GM19328 (cell line): ENCODE results near the gene EYS.
"Not testable (repeated sequence)": the region's sequence is repeated elsewhere in the genome, so short reads cannot be mapped to it uniquely, and the experiment has no call there.

Experiments used
- ATAC-seq: cut with Tn5 transposase; IDR thresholded peaks from one replicate; pipeline ENCODE4 v1.9.1; 2021; ENCODE audit warnings: mild to moderate bottlenecking, moderate library complexity; ENCODE audit not compliant: unreplicated experiment

The EYS gene

GRCh38 chr6:64266351-64266821 lies 1440.6 kb downstream of the EYS start:
- ATAC-seq = peak; percentile 73

DNA sequence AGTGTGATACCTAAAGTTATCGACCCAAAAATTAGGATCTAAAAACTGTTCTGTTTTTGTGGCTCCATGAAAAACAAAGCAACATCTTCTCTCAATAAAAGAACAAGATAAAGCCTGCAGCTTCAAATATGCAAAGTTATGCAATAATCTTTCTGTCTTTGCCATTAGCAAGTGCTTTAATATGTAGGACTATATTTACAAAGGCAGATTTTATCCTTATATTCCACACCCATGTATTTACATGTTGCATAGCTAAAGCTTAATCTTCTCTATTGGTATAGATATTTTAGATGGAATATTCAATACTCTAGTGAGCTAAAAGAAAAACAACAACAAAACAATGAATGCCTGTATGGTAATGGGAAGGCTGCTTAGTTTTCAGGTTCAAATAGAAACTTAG lies 1443.2 kb downstream of the EYS start:
- no peak for ATAC-seq

DNA sequence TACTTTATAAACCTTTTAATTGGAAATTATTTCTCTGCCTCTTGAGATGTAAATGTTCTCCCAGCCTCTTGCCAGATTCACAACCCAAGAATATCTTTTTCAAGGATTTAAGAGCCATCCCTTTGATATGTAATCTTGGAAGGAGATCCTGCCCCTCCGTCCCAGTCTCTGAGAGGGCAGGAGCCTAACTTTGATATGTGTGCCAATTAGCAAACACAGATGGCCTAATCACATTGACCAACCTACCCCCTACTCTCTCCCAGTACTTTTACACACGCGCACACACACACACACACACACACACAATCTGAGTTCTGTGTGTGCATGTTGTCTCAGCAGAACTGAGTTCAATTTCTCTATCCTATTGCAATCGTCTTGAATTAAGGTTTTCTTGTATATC lies 1447.7 kb downstream of the EYS start:
- no peak for ATAC-seq

DNA sequence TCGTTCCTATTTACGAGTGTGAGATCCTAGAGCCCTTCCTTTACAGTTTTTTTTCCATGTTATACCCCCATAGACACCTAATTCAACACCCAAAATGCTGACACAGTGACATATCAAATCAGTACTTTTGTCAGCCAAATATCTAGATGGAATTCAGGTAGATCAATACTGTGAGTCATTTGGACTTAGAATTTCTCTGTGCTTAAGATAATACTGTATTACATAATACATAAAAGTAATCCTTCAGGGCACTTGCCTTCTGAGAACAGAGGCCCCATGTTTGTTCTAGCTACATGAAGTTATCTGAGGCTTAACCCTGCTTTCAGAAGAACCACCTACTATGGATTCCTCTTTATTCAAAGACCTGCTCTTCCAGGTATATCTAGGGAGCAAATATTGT lies 1448.3 kb downstream of the EYS start:
- no peak for ATAC-seq

GRCh38 chr6:64258302-64258701 lies 1448.7 kb downstream of the EYS start:
- ATAC-seq = no peak

GRCh38 chr6:64257586-64257985 lies 1449.4 kb downstream of the EYS start:
- no peak for ATAC-seq

DNA sequence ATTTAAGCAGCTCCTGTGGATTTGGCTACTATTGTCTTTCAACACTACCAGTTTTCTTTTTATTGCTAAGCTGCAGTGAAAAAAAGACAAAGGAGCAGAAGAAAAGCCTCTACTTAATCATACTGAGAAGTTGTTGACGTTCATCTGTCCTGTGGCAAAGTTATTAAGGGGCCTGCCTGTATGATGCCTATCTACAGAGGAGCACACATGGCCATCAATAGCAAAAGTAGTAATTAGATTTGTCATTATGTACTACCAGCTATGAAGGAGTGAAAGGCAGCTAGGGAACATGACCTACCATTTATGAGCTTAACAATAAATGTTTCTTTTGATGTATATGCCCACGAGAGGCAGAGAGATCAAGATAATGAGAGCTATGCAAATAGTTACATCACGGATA lies 1450.5 kb downstream of the EYS start:
- no peak for ATAC-seq

DNA sequence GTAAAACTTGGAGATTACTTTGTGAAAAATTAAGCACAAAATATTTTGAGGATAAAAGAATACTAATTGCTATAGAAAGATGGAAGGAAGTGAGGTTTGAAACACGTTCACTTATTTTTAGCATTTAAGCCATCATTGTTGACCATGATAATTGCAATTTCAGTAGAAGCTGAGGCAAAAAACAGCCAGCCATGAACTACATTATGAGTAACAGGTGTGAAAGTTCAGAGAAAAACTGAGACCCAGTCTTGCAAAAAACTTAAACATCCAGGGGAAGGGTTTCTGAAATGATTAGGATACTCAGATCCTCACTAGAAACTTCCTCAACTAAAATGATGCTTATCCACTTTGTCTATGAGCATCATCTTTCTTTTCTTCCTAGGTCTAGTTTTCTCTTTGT lies 1452.0 kb downstream of the EYS start:
- ATAC-seq = no peak

- no peak for ATAC-seq
Observed at GRCh38 chr6:64254558-64254957, 1452.5 kb downstream of the EYS start.

DNA sequence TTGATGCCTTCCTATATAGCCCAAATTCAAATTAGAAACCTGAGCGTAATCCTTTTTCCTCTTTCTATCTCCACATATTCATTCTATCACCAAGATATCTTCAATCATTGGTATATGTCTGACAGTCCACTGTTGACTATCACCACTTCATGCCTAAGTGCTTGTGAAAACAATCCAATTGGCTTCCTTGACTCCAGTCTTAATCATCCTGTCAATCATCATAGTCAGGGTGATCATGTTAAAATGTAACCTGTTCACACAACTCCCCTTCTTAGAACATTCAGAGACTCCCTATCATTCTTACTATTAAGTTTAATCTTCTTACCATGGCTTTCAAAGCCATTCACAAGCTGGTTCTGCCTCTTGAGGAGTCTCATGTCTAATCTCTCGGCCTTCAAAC lies 1454.8 kb downstream of the EYS start:
- ATAC-seq = no peak

- ATAC-seq = no peak
Observed at GRCh38 chr6:64250126-64250525, 1456.9 kb downstream of the EYS start.

GRCh38 chr6:64249115-64249514 lies 1457.9 kb downstream of the EYS start:
- ATAC-seq = no peak

- no peak for ATAC-seq
Observed at GRCh38 chr6:64243618-64244017, 1463.4 kb downstream of the EYS start.

- ATAC-seq = not testable (repeated sequence)
Observed at GRCh38 chr6:64238908-64239307, 1468.1 kb downstream of the EYS start.

- ATAC-seq = no peak
Observed at GRCh38 chr6:64238071-64238470, 1469.0 kb downstream of the EYS start.

DNA sequence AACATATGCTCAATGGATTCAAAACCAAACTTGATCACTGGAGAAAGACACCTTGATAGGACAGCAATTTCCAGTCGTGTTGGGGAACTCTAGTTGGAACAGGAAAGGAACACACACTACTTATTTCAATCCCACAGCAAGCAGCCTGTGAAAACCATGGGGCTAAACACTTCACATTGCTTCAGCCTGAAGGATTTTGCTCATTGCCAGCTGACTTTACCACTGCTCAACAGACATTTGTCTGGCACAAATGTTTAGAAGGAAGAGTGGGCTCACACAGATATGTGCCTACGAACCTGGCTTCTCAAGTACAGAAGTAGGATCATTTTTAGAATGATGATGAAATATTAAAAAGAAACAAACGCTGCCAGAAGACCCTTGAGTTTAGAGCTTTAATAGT lies 1473.3 kb downstream of the EYS start:
- no peak for ATAC-seq

GRCh38 chr6:64231928-64232327 lies 1475.1 kb downstream of the EYS start:
- no peak for ATAC-seq

- ATAC-seq = no peak
Observed at GRCh38 chr6:64230530-64230929, 1476.5 kb downstream of the EYS start.

DNA sequence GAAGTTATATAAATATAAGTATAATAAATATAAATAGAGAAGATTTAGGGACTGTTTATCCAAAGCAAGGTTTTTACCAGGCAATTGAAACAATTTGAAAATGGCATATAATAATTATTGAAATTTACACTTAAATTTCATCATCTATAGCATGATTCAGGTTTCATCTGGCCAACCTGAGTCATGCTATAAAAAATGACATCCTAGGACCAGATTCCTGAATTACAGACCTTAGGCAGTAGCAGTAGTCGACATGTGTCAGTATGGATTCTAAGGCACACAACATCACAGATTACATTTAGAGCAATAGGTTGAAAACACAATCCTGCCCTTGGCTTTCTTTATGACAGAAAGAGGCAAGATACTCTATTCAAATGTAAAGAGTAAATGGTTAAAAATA lies 1479.2 kb downstream of the EYS start:
- no peak for ATAC-seq

- no peak for ATAC-seq
Observed at GRCh38 chr6:64225503-64225902, 1481.5 kb downstream of the EYS start.

DNA sequence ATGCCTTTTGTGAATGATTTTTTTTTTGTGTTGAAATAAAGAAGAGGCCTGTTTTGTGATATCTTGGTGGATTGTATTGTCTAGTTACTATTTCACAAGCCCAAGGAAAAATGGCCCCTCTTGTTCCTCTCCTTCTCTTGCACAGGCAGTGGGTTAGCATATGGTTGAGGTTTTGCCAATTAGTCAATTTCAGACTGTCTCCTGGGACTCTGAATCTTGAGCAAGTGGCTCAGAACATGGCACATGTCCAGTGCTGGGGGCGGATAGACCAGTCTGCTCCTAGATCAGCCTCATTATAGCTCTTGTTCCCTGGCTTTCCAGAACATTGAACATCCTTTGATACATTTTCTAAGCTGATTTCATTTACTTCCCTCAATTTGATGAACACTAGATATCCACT lies 1482.2 kb downstream of the EYS start:
- no peak for ATAC-seq

- no peak for ATAC-seq
Observed at GRCh38 chr6:64221776-64222175, 1485.2 kb downstream of the EYS start.

GRCh38 chr6:64220801-64221200 lies 1486.2 kb downstream of the EYS start:
- ATAC-seq = no peak
